HepG2 (cell line): Measurements from ENCODE around the gene MGAT5. TPM values are rescaled to one million over a fixed set of nuclear protein-coding genes. Genes with fewer than 3 reads are reported as not detected.

Experiments used
- ATAC-seq: fragments of 200-7000 bp; cut with Tn5 transposase; 3 replicates; pipeline ENCODE4 v1.9.1; 2020; ENCODE audit warnings: mild to moderate bottlenecking, moderate library complexity
- BruUV-seq: library from RNA; stranded (reverse); fragments of 400-500 nt; replicated peaks from 2 replicates; lab custom pipeline; 2021; lab: Mats Ljungman, UMichigan
- CTCF ChIA-PET: fragments of 300-600 bp; formaldehyde crosslinking; extraction: SDS; loops from one replicate; lab custom pipeline; 2021; ENCODE audit warnings: low total read pairs, inconsistent platforms, low intra/inter-chr PET ratio; lab: Yijun Ruan, JAX
- POLR2A ChIA-PET: fragments of 350-600 bp; sonication (Branson Sonifier 250); formaldehyde crosslinking; loops from one replicate; lab custom pipeline; 2020; ENCODE audit warnings: antibody characterized with exemption, inconsistent platforms; lab: Yijun Ruan, JAX
- DNase-seq: peaks from one replicate; pipeline ENCODE4 v3.0.0-alpha.2; 2015; ENCODE audit warnings: low spot score
- FAIRE-seq: peaks from 3 replicates; lab custom pipeline; 2011; peaks lifted over from hg19 to GRCh38; lab: Jason Lieb, UNC
- H2AFZ ChIP-seq: one replicate; pipeline ENCODE4 v1.6.1; 2011; ENCODE audit warnings: low read length, inconsistent platforms
- H3K27ac ChIP-seq: fragments of 300-600 bp; 3 replicates; pipeline ENCODE4 v1.8.0; 2011; ENCODE audit warnings: mixed run types, mild to moderate bottlenecking, mixed read lengths, low read length, inconsistent platforms; ENCODE audit not compliant: insufficient read depth; ENCODE audit errors: extremely low read length
- H3K27me3 ChIP-seq, 2 experiments: fragments of 200-600 bp in 1 of 2; 2 replicates in 1 of 2; 3 replicates in 1 of 2; pipeline versions ENCODE4 v1.6.0 to v1.8.0; 2011; ENCODE audit warnings: low read length in 2 of 2, mild to moderate bottlenecking in 2 of 2, moderate library complexity in 2 of 2, inconsistent platforms in 1 of 2; ENCODE audit not compliant: insufficient read depth in 2 of 2, control insufficient read depth in 1 of 2
- H3K36me3 ChIP-seq, 2 experiments: fragments of 200-600 bp in 1 of 2; replicated peaks in 1 of 2; 2 replicates in 1 of 2; 3 replicates in 1 of 2; pipeline versions ENCODE4 v1.5.1 to v1.8.0; 2011; ENCODE audit warnings: low read length in 2 of 2, inconsistent platforms in 1 of 2; ENCODE audit not compliant: insufficient read depth in 2 of 2, control insufficient read depth in 1 of 2
- H3K4me1 ChIP-seq: 2 replicates; pipeline ENCODE4 v1.5.1; 2012; ENCODE audit warnings: low read length, inconsistent platforms; ENCODE audit not compliant: insufficient read depth
- H3K4me2 ChIP-seq: 2 replicates; pipeline ENCODE4 v1.6.0; 2011; ENCODE audit warnings: low read depth, low read length, inconsistent platforms
- H3K4me3 ChIP-seq, 3 experiments: fragments of 200-600 bp in 1 of 3; sonication (generic), shearing (Covaris generic) in 1 of 3; replicated peaks in 1 of 3; 2 replicates each; pipeline ENCODE4 v1.5.1; 2011 to 2016; ENCODE audit warnings: low read length in 3 of 3, inconsistent platforms in 2 of 3, low read depth in 2 of 3, mild to moderate bottlenecking in 2 of 3, control low read depth in 1 of 3, mixed read lengths in 1 of 3; ENCODE audit not compliant: insufficient read depth in 1 of 3
- H3K79me2 ChIP-seq: one replicate; pipeline ENCODE4 v1.6.1; 2011; ENCODE audit warnings: low read length, inconsistent platforms; ENCODE audit not compliant: insufficient read depth
- H3K9ac ChIP-seq: 2 replicates; pipeline ENCODE4 v1.6.0; 2011; ENCODE audit warnings: mild to moderate bottlenecking, low read depth, low read length, inconsistent platforms; ENCODE audit not compliant: insufficient read depth
- H3K9me3 ChIP-seq: 2 replicates; pipeline ENCODE4 v1.5.1; 2012; ENCODE audit warnings: mild to moderate bottlenecking, low read length
- H4K20me1 ChIP-seq: 2 replicates; pipeline ENCODE4 v1.6.0; 2011; ENCODE audit warnings: inconsistent platforms, mild to moderate bottlenecking, low read length, moderate library complexity; ENCODE audit not compliant: insufficient read depth
- ATAD3A ChIP-seq: sonication (generic); formaldehyde crosslinking; IDR thresholded peaks from 2 replicates; pipeline ENCODE4 v1.4.0; 2020; ENCODE audit warnings: missing genetic modification reagents
- CENPX ChIP-seq: sonication (generic); formaldehyde crosslinking; IDR thresholded peaks from 2 replicates; pipeline ENCODE4 v1.9.0; 2021; ENCODE audit warnings: mild to moderate bottlenecking, missing genetic modification reagents, moderate library complexity
- CREM ChIP-seq, 2 experiments: sonication (generic) in 1 of 2; formaldehyde crosslinking in 1 of 2; IDR thresholded peaks; 2 replicates each; pipeline versions ENCODE4 v1.4.0 to v1.6.1; 2016 to 2020; ENCODE audit warnings: antibody characterized with exemption in 1 of 2, mild to moderate bottlenecking in 1 of 2, missing genetic modification reagents in 1 of 2
- MBNL3 ChIP-seq: fragments of 250-450 bp; sonication (Bioruptor Pico); conservative IDR thresholded peaks from 2 replicates; pipeline ENCODE4 v1.8.0; 2022; ENCODE audit warnings: mild to moderate bottlenecking, inconsistent platforms
- NR2F1 ChIP-seq, 2 experiments: fragments of 450-650 bp in 1 of 2; formaldehyde crosslinking in 1 of 2; IDR thresholded peaks; 2 replicates each; pipeline versions ENCODE4 v1.5.0 to v1.6.1; 2016 to 2020; ENCODE audit warnings: mild to moderate bottlenecking in 1 of 2, missing compliant biosample characterization in 1 of 2, missing genetic modification reagents in 1 of 2, moderate library complexity in 1 of 2
- NR3C1 ChIP-seq: sonication (generic); formaldehyde crosslinking; IDR thresholded peaks from 2 replicates; pipeline ENCODE4 v1.4.0; 2020; ENCODE audit warnings: missing genetic modification reagents
- SP4 ChIP-seq: sonication (generic); formaldehyde crosslinking; IDR thresholded peaks from 2 replicates; pipeline ENCODE4 v1.8.1; 2023; ENCODE audit warnings: mild to moderate bottlenecking, missing genetic modification reagents
- TCF7L2 ChIP-seq: IDR thresholded peaks from 2 replicates; pipeline ENCODE4 v1.6.1; 2011; ENCODE audit warnings: mild to moderate bottlenecking, low read depth, low read length, moderate library complexity
- ZNF180 ChIP-seq: sonication (generic); formaldehyde crosslinking; IDR thresholded peaks from 2 replicates; pipeline ENCODE4 v1.4.0; 2020; ENCODE audit warnings: low read depth, missing genetic modification reagents, borderline replicate concordance
- ZNF20 ChIP-seq: sonication (generic); formaldehyde crosslinking; IDR thresholded peaks from 2 replicates; pipeline ENCODE4 v1.4.0; 2020; ENCODE audit warnings: mild to moderate bottlenecking, moderate library complexity, missing genetic modification reagents
- ZNF451 ChIP-seq: sonication (generic); formaldehyde crosslinking; IDR thresholded peaks from 2 replicates; pipeline ENCODE4 v1.5.0; 2020; ENCODE audit warnings: mild to moderate bottlenecking, missing genetic modification reagents
- ZNF563 ChIP-seq: sonication (generic); formaldehyde crosslinking; IDR thresholded peaks from 2 replicates; pipeline ENCODE4 v1.8.0; 2022; ENCODE audit warnings: mild to moderate bottlenecking, moderate library complexity, missing genetic modification reagents
- WGBS: methylation state at CpG from one replicate; pipeline ENCODE4 v1.1.6; 2017; ENCODE audit warnings: low lambda C conversion rate; 5-methylcytosine and 5-hydroxymethylcytosine counted together
- in situ Hi-C: cut with HindIII; loops from 2 replicates; pipeline ENCODE4 v1.10.0; 2017; ENCODE audit warnings: low pct_unique_long_range_greater_than_20kb; ENCODE audit not compliant: extremely low pct_ligation_motif_present
- intact Hi-C: fragments of 100-400 bp; cut with micrococcal nuclease; formaldehyde crosslinking; loops from one replicate; pipeline ENCODE4 v1.10.0; 2022; ENCODE audit not compliant: unreplicated experiment
- polyA plus RNA-seq, 8 experiments: library from polyadenylated mRNA; depleted of rRNA in 3 of 8; stranded (reverse) in 7 of 8; unstranded in 1 of 8; fragments of >200 nt; fragmentation: Illumina TruSeq in 4 of 8; extraction: Trizol in 4 of 8; gene quantifications; 2 replicates each; pipeline versions ENCODE4 v1.2.1 to v1.2.3, GENCODE V29; 2011 to 2016; ENCODE audit warnings: low read depth in 4 of 8, missing spikeins in 1 of 8, mixed read lengths in 1 of 8; ENCODE audit not compliant: insufficient read depth in 1 of 8
- total RNA-seq, 5 experiments: library from RNA; depleted of rRNA; stranded (reverse); fragments of >200 nt; fragmentation: Illumina TruSeq; extraction: Trizol; gene quantifications; 2 replicates each; pipeline ENCODE4 v1.2.3, GENCODE V29; 2016; ENCODE audit warnings: low read depth in 1 of 5
- TF ChIP-seq, protein P1 (sequence below): IDR thresholded peaks from 2 replicates; pipeline ENCODE4 v1.6.1; 2012; ENCODE audit warnings: low read depth, low read length, improper control_type of control experiment

Gene MGAT5
- total and polyA plus RNA-seq, 2 of the 13 experiments (the other 11 are each of a cell fraction or from before 2014, with no cell fraction given): 33.1 to 60.2 TPM

- Histone ChIP-seq H3K4me1 (peaks cover 16% of the 10 kb centered on the region), H2AFZ (no peak overlapping the region), H4K20me1 (no peaks in the 10 kb centered on the region), H3K9me3 (no peaks in the 10 kb centered on the region), H3K27me3 (no peaks in the 10 kb centered on the region), H3K79me2 (no peaks in the 10 kb centered on the region), H3K4me3 (no peak overlapping the region), H3K4me2 (no peak overlapping the region), H3K27ac (no peak overlapping the region), H3K36me3 (no peaks in the 10 kb centered on the region), H3K9ac (no peak overlapping the region)
- no peak for TF ChIP-seq CENPX (CRISPR knock-in tag)
- TF ChIP-seq ZNF451 (CRISPR knock-in tag): no peak
- no peak for TF ChIP-seq MBNL3
- no peak for TF ChIP-seq TCF7L2
- POLR2A ChIA-PET: no interaction called here
- no peak for DNase-seq
- ATAC-seq: no peak
- no TSS peak for BruUV-seq
- CTCF ChIA-PET: no interaction called here
- in situ Hi-C loops: no loop called here
- 98% methylated on average over 5 of the region's 5 CpGs for WGBS
- intact Hi-C loops: no loop called here
- no peak for FAIRE-seq
These were observed 51.2 kb downstream of the MGAT5 start for GRCh38 chr2:134305109-134305491.

DNA sequence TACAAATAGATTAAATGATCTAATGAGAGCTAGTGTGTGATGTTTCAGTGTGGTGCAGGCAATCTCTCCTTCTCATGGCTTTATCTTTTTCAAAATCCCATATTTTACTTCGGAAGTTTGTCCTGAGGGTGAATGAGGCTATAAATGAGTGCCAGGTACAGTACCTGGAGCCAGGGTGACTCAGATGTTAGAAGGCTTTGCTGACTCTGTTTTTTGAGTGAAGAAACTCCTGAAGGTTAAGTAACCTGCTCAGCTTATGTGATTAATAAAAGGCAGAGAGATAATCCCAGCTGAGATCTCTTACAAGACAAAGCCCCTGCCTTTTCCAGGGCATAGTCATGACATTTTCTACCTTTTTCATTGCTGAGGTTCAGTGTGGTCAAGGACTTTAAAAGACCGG lies 52.6 kb downstream of the MGAT5 start:
- CTCF ChIA-PET: no interaction called here
- no peaks in the 10 kb centered on the region for H4K20me1 ChIP-seq
- no TSS peak for BruUV-seq
- H3K36me3 ChIP-seq: no peaks in the 10 kb centered on the region
- no peak overlapping the region for H2AFZ ChIP-seq
- DNase-seq (no peak), FAIRE-seq (no peak), ATAC-seq (no peak)
- no peaks in the 10 kb centered on the region for H3K27me3 ChIP-seq
- no peaks in the 10 kb centered on the region for H3K9me3 ChIP-seq
- no peak overlapping the region for H3K27ac ChIP-seq
- H3K9ac ChIP-seq: no peak overlapping the region
- no peak overlapping the region for H3K4me2 ChIP-seq
- in situ Hi-C loops: no loop called here
- H3K4me3 ChIP-seq: no peak overlapping the region
- 0 out of 2 replicates have a peak, but pooled peaks cover 7% of the 10 kb centered on the region for H3K4me1 ChIP-seq
- POLR2A ChIA-PET: no interaction called here
- H3K79me2 ChIP-seq: no peaks in the 10 kb centered on the region
- WGBS: 93% methylated on average over 2 of the region's 2 CpGs
- intact Hi-C loops: no loop called here
- TF ChIP-seq SP4 (CRISPR knock-in tag) (no peak), ZNF563 (CRISPR knock-in tag) (no peak), ZNF20 (CRISPR knock-in tag) (no peak), ZNF180 (CRISPR knock-in tag) (no peak), CREM (IDR thresholded peaks at IDR 0.05) (no peak), CREM (CRISPR knock-in tag; IDR thresholded peaks at IDR 0.05) (no peak), NR3C1 (CRISPR knock-in tag) (no peak), ATAD3A (no peak), NR2F1 (CRISPR knock-in tag; IDR thresholded peaks at IDR 0.05) (no peak)
- TF ChIP-seq, protein P1, sequence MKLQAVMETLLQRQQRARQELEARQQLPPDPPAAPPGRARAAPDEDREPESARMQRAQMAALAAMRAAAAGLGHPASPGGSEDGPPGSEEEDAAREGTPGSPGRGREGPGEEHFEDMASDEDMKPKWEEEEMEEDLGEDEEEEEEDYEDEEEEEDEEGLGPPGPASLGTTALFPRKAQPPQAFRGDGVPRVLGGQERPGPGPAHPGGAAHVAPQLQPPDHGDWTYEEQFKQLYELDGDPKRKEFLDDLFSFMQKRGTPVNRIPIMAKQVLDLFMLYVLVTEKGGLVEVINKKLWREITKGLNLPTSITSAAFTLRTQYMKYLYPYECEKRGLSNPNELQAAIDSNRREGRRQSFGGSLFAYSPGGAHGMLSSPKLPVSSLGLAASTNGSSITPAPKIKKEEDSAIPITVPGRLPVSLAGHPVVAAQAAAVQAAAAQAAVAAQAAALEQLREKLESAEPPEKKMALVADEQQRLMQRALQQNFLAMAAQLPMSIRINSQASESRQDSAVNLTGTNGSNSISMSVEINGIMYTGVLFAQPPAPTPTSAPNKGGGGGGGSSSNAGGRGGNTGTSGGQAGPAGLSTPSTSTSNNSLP: no peak
